Astrocyte (in vitro differentiated cells and primary cell): ENCODE results near the gene KCNB1. TPM values are rescaled to one million over a fixed set of nuclear protein-coding genes. Genes with fewer than 3 reads are reported as not detected.

Experiments used
- DNase-seq: peaks from one replicate; pipeline ENCODE4 v3.0.0-alpha.2; 2010; ENCODE audit warnings: low read depth
- FAIRE-seq: peaks from 2 replicates; lab custom pipeline; 2011; peaks lifted over from hg19 to GRCh38; lab: Jason Lieb, UNC
- H2AFZ ChIP-seq: 2 replicates; pipeline ENCODE4 v1.6.0; 2012; ENCODE audit warnings: low read depth, low read length, inconsistent platforms
- H3K27ac ChIP-seq: 2 replicates; pipeline ENCODE4 v1.5.1; 2011; ENCODE audit warnings: low read depth, low read length, inconsistent platforms
- H3K27me3 ChIP-seq: 2 replicates; pipeline ENCODE4 v1.6.0; 2011; ENCODE audit warnings: low read length, inconsistent platforms; ENCODE audit not compliant: insufficient read depth
- H3K36me3 ChIP-seq: 2 replicates; pipeline ENCODE4 v1.5.1; 2011; ENCODE audit warnings: low read length, inconsistent platforms; ENCODE audit not compliant: insufficient read depth
- H3K4me1 ChIP-seq: 2 replicates; pipeline ENCODE4 v1.5.1; 2011; ENCODE audit warnings: low read length, inconsistent platforms; ENCODE audit not compliant: insufficient read depth
- H3K4me2 ChIP-seq: 2 replicates; pipeline ENCODE4 v1.6.0; 2012; ENCODE audit warnings: low read length, inconsistent platforms
- H3K4me3 ChIP-seq: 2 replicates; pipeline ENCODE4 v1.5.1; 2011; ENCODE audit warnings: low read depth, mild to moderate bottlenecking, low read length, inconsistent platforms; ENCODE audit not compliant: insufficient read depth
- H3K79me2 ChIP-seq: 2 replicates; pipeline ENCODE4 v1.6.0; 2012; ENCODE audit warnings: mild to moderate bottlenecking, low read length, inconsistent platforms; ENCODE audit not compliant: insufficient read depth
- H3K9ac ChIP-seq: 2 replicates; pipeline ENCODE4 v1.6.0; 2012; ENCODE audit warnings: mild to moderate bottlenecking, low read length, inconsistent platforms
- H3K9me3 ChIP-seq: 2 replicates; pipeline ENCODE4 v1.5.1; 2012; ENCODE audit warnings: low read depth, mild to moderate bottlenecking, low read length, inconsistent platforms; ENCODE audit not compliant: insufficient read depth
- H4K20me1 ChIP-seq: 2 replicates; pipeline ENCODE4 v1.6.0; 2012; ENCODE audit warnings: low read length, inconsistent platforms; ENCODE audit not compliant: insufficient read depth
- H3K27ac Mint-ChIP-seq: one replicate; pipeline ENCODE4 v1.8.0; 2021; ENCODE audit warnings: mild to moderate bottlenecking, mixed read lengths; ENCODE audit not compliant: unreplicated experiment
- H3K27me3 Mint-ChIP-seq: one replicate; pipeline ENCODE4 v1.8.0; 2021; ENCODE audit warnings: low read depth, mixed read lengths; ENCODE audit not compliant: unreplicated experiment
- H3K36me3 Mint-ChIP-seq: one replicate; pipeline ENCODE4 v1.8.0; 2021; ENCODE audit warnings: low read depth, mixed read lengths; ENCODE audit not compliant: unreplicated experiment
- H3K4me1 Mint-ChIP-seq: one replicate; pipeline ENCODE4 v1.8.0; 2021; ENCODE audit warnings: low read depth, mixed read lengths; ENCODE audit not compliant: unreplicated experiment
- H3K4me3 Mint-ChIP-seq: one replicate; pipeline ENCODE4 v1.8.0; 2021; ENCODE audit warnings: mild to moderate bottlenecking, moderate library complexity, mixed read lengths; ENCODE audit not compliant: unreplicated experiment
- H3K9me3 Mint-ChIP-seq: one replicate; pipeline ENCODE4 v1.8.0; 2021; ENCODE audit warnings: mild to moderate bottlenecking, mixed read lengths; ENCODE audit not compliant: unreplicated experiment
- CTCF ChIP-seq: IDR thresholded peaks from 2 replicates; pipeline ENCODE4 v1.5.1; 2011; ENCODE audit warnings: low read depth, mild to moderate bottlenecking, inconsistent platforms, low read length, moderate library complexity; ENCODE audit not compliant: insufficient read depth
- EZH2 ChIP-seq: IDR thresholded peaks from 2 replicates; pipeline ENCODE4 v1.6.1; 2012; ENCODE audit warnings: mild to moderate bottlenecking, low read length, inconsistent platforms; ENCODE audit not compliant: insufficient read depth
- total RNA-seq: library from RNA; stranded (reverse); gene quantifications from 2 replicates; pipeline ENCODE4 v1.2.1, GENCODE V29; 2021

Gene KCNB1
- total RNA-seq, 1 donor from 2014 or later: 0.48 TPM

GRCh38 chr20:49393803-49394202, 88.7 kb downstream of the KCNB1 start:
- FAIRE-seq (no peak), DNase-seq (no peak)
- Histone ChIP-seq H3K9me3 (no peaks in the 10 kb centered on the region), H3K79me2 (no peaks in the 10 kb centered on the region), H3K27me3 (peaks cover 25% of the 10 kb centered on the region), H3K4me3 (no peak overlapping the region), H4K20me1 (no peaks in the 10 kb centered on the region), H3K4me2 (no peak overlapping the region), H3K27ac (no peak overlapping the region), H3K4me1 (peaks cover 2% of the 10 kb centered on the region), H2AFZ (no peak overlapping the region), H3K9ac (no peak overlapping the region), H3K36me3 (no peaks in the 10 kb centered on the region)
- peaks cover 1% of the 10 kb centered on the region for H3K36me3 Mint-ChIP-seq
- peaks cover 3% of the 10 kb centered on the region for H3K9me3 Mint-ChIP-seq
- H3K4me3 Mint-ChIP-seq: no peak overlapping the region
- H3K27me3 Mint-ChIP-seq: peaks cover 32% of the 10 kb centered on the region
- no peak overlapping the region for H3K27ac Mint-ChIP-seq
- peaks cover 9% of the 10 kb centered on the region for H3K4me1 Mint-ChIP-seq
- TF ChIP-seq EZH2 (no peak), CTCF (no peak)

GRCh38 chr20:49392745-49393144, 89.7 kb downstream of the KCNB1 start:
- H3K4me3 Mint-ChIP-seq: no peak overlapping the region
- H3K36me3 ChIP-seq: no peaks in the 10 kb centered on the region
- H3K4me3 ChIP-seq: no peak overlapping the region
- no peak for TF ChIP-seq EZH2
- TF ChIP-seq CTCF: no peak
- no peak for DNase-seq
- H3K27me3 Mint-ChIP-seq: peaks cover 40% of the 10 kb centered on the region
- H3K4me2 ChIP-seq: no peak overlapping the region
- H2AFZ ChIP-seq: no peak overlapping the region
- H3K27me3 ChIP-seq: peaks cover 29% of the 10 kb centered on the region
- H3K27ac Mint-ChIP-seq: no peak overlapping the region
- H3K9me3 Mint-ChIP-seq: peaks cover 2% of the 10 kb centered on the region
- peaks cover 1% of the 10 kb centered on the region for H3K36me3 Mint-ChIP-seq
- H3K9ac ChIP-seq: no peak overlapping the region
- no peaks in the 10 kb centered on the region for H3K79me2 ChIP-seq
- H3K9me3 ChIP-seq: no peaks in the 10 kb centered on the region
- H3K4me1 Mint-ChIP-seq: peaks cover 11% of the 10 kb centered on the region
- H3K27ac ChIP-seq: no peak overlapping the region
- FAIRE-seq: no peak
- H3K4me1 ChIP-seq: peaks cover 3% of the 10 kb centered on the region
- H4K20me1 ChIP-seq: no peaks in the 10 kb centered on the region

- no peaks in the 10 kb centered on the region for H4K20me1 ChIP-seq
- H3K27ac Mint-ChIP-seq: no peak overlapping the region
- H3K4me3 ChIP-seq: no peak overlapping the region
- peaks cover 35% of the 10 kb centered on the region for H3K27me3 ChIP-seq
- no peaks in the 10 kb centered on the region for H3K79me2 ChIP-seq
- peaks cover 4% of the 10 kb centered on the region for H3K9me3 Mint-ChIP-seq
- H3K4me1 Mint-ChIP-seq: peaks cover 9% of the 10 kb centered on the region
- H3K36me3 Mint-ChIP-seq: peaks cover 1% of the 10 kb centered on the region
- H3K36me3 ChIP-seq: no peaks in the 10 kb centered on the region
- no peak overlapping the region for H3K4me2 ChIP-seq
- DNase-seq: no peak
- H3K27me3 Mint-ChIP-seq: peaks cover 40% of the 10 kb centered on the region
- no peak for FAIRE-seq
- no peak overlapping the region for H3K9ac ChIP-seq
- H3K9me3 ChIP-seq: no peaks in the 10 kb centered on the region
- no peak overlapping the region for H3K27ac ChIP-seq
- TF ChIP-seq EZH2: no peak
- TF ChIP-seq CTCF: no peak
- H2AFZ ChIP-seq: no peak overlapping the region
- no peak overlapping the region for H3K4me3 Mint-ChIP-seq
- peaks cover 3% of the 10 kb centered on the region for H3K4me1 ChIP-seq
Observed at GRCh38 chr20:49391404-49392245, 90.8 kb downstream of the KCNB1 start.
